NCI-H345 treated with DMSO at 0.1 percent for 48 hours (cell line): Measurements from ENCODE around the gene SMARCC1.

Source experiments
- DNase-seq: peaks from one replicate; lab custom pipeline; 2025; ENCODE audit not compliant: unreplicated experiment; lab: John Stamatoyannopoulos, UW

SMARCC1 gene

GRCh38 chr3:47636225-47636624 is 145.5 kb downstream of the SMARCC1 start:
- DNase-seq, result no peak

GRCh38 chr3:47635536-47635935 is 146.2 kb downstream of the SMARCC1 start:
- DNase-seq, result no peak

GRCh38 chr3:47634996-47635395 is 146.7 kb downstream of the SMARCC1 start:
- DNase-seq, result no peak

GRCh38 chr3:47630810-47631209 is 150.9 kb downstream of the SMARCC1 start:
- no peak for DNase-seq

- no peak for DNase-seq
Measured at GRCh38 chr3:47629770-47630169, 151.9 kb downstream of the SMARCC1 start.

GRCh38 chr3:47628426-47628825 is 153.3 kb downstream of the SMARCC1 start:
- DNase-seq, result no peak

- DNase-seq, result no peak
Measured at GRCh38 chr3:47622671-47623461, 158.8 kb downstream of the SMARCC1 start.

GRCh38 chr3:47617086-47618010 is 164.3 kb downstream of the SMARCC1 start:
- no peak for DNase-seq

- DNase-seq, result no peak
Measured at GRCh38 chr3:47614788-47615187, 166.9 kb downstream of the SMARCC1 start.

GRCh38 chr3:47613722-47614121 is 168.0 kb downstream of the SMARCC1 start:
- no peak for DNase-seq

GRCh38 chr3:47612879-47613278 is 168.8 kb downstream of the SMARCC1 start:
- no peak for DNase-seq

GRCh38 chr3:47612178-47612577 is 169.5 kb downstream of the SMARCC1 start:
- no peak for DNase-seq

GRCh38 chr3:47611576-47611975 is 170.1 kb downstream of the SMARCC1 start:
- no peak for DNase-seq

- DNase-seq, result no peak
Measured at GRCh38 chr3:47610583-47610982, 171.1 kb downstream of the SMARCC1 start.

- DNase-seq, result no peak
Measured at GRCh38 chr3:47607335-47607734, 174.4 kb downstream of the SMARCC1 start.

- DNase-seq, result no peak
Measured at GRCh38 chr3:47606165-47606564, 175.5 kb downstream of the SMARCC1 start.

- no peak for DNase-seq
Measured at GRCh38 chr3:47605652-47606051, 176.0 kb downstream of the SMARCC1 start.

- no peak for DNase-seq
Measured at GRCh38 chr3:47604145-47604544, 177.5 kb downstream of the SMARCC1 start.

- DNase-seq, result no peak
Measured at GRCh38 chr3:47603332-47603731, 178.4 kb downstream of the SMARCC1 start.

GRCh38 chr3:47601281-47601680 is 180.4 kb downstream of the SMARCC1 start:
- no peak for DNase-seq

GRCh38 chr3:47594792-47595191 is 186.9 kb downstream of the SMARCC1 start:
- no peak for DNase-seq
